Choroid plexus epithelial cell (primary cell): ENCODE data around the gene CDH4.

ENCODE experiments used
- DNase-seq: peaks from one replicate; pipeline ENCODE4 v3.0.0-alpha.2; 2010; ENCODE audit warnings: low read depth
- H3K4me3 ChIP-seq: 2 replicates; pipeline ENCODE4 v1.5.1; 2011; ENCODE audit warnings: low read depth, mild to moderate bottlenecking, control low read depth, low read length, moderate library complexity
- CTCF ChIP-seq: conservative IDR thresholded peaks from 2 replicates; pipeline ENCODE4 v1.5.1; 2011; ENCODE audit warnings: low read depth, mild to moderate bottlenecking, control low read depth, inconsistent platforms, low read length, moderate library complexity

CDH4 gene

GRCh38 chr20:61742097-61742825, 490.2 kb downstream of the CDH4 start:
- H3K4me3 ChIP-seq: no peak overlapping the region

DNA sequence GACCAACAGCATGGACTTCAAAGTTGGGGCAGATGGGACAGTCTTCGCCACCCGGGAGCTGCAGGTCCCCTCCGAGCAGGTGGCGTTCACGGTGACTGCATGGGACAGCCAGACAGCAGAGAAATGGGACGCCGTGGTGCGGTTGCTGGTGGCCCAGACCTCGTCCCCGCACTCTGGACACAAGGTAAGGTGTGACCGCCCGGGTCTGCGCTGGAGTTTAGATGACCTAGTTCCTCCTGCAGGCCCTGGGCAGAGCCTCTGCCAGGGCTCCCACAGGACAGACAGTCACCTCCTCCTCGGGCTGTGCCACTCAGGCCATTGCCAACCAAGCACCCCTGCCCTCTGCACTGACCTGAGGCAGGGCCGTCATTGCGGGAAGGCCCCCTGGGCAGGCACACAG, 491.5 kb downstream of the CDH4 start:
- H3K4me3 ChIP-seq: no peak overlapping the region
- DNase-seq: no peak
- no peak for TF ChIP-seq CTCF

More at GRCh38 chr20:61742097-61742825, 490.2 kb downstream of the CDH4 start:
- DNase-seq: peak; percentile 21
- peak; percentile 16 for TF ChIP-seq CTCF

GRCh38 chr20:61744691-61745396, 492.8 kb downstream of the CDH4 start:
- TF ChIP-seq CTCF: no peak
- peak; percentile 63 for DNase-seq
- H3K4me3 ChIP-seq: no peak overlapping the region

- H3K4me3 ChIP-seq: no peak overlapping the region
- no peak for DNase-seq
- TF ChIP-seq CTCF: no peak
Observed at GRCh38 chr20:61745397-61746146, 493.5 kb downstream of the CDH4 start.

DNA sequence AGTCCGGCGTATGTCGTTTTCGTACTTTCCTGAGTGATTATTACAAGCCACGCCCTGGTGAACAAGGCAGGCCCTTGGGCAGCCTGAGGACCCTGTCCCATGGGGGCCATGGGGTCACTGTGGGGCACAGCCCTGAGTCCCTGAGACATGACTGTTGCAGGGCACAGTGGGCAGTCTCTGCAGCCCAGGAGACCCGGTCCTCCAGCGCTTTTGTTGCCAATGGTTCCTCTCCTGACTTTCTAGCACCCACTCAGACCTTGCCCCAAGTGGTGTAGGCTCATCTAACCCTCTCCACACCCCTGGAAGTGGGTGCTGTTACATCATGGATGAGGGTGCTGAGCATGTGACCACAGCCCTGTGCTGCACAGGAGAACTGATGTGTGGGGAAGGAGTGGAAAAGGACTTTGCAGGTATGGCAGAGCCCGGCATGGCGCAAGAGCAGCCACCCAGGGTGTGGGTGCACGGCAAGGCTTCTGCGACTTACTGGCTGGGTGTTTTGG, 494.1 kb downstream of the CDH4 start:
- no peak for TF ChIP-seq CTCF
- DNase-seq: no peak
- H3K4me3 ChIP-seq: no peak overlapping the region

- no peak for TF ChIP-seq CTCF
- no peak for DNase-seq
- H3K4me3 ChIP-seq: no peak overlapping the region
Observed at GRCh38 chr20:61746781-61747180, 494.7 kb downstream of the CDH4 start.
